ENCODE data around the gene STK32B.
A peak's percentile ranks its signal among the peaks of the same experiment; 100 is the strongest.
"Not testable (repeated sequence)": the region's sequence is repeated elsewhere in the genome, so short reads cannot be mapped to it uniquely, and the experiment has no call there.

Gene STK32B

DNA sequence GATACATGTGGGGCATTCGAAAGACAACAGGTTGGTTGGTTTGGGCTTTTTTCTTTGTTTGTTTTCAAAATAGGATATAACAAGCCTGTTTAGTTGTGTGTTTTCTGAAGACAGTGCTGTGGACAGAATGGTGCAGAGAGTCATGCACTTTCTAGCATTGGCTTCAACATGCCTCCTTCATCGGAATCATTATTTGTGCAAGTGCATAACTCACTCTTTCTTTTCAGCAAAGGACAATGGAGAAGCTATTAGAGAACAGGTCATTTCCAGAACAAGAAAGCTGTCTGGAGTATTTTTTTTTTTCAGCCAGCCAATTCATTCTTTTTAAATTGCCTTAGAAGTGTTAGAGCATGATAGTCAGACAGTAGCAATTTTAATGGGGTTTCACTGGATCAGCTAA, 225.8 kb downstream of the STK32B start:
- DNase-seq (ENCODE audit: low read depth, low spot score): no peak
- no peak overlapping the region for H3K4me3 ChIP-seq (ENCODE audit: low read length)

DNA sequence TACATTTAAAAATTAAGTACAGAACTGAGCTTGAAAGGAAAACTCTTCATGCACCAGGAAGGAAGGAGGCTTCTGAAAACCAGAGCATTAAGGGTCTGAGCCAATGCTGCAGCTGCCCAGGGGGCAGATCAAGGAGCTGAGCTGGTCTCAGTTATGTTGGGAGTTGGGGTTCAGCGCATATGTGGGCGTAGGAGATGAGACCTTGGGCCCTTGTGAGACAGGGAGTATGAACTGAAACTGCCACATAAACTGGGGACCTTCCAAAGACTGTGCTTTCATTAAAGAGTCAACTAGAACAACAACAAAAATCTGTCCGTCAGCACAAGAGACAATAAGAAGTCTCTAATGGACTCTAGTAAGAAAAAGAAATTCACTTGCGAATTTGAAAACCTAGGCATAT, 226.9 kb downstream of the STK32B start:
- no peak overlapping the region for H3K4me3 ChIP-seq (ENCODE audit: low read length)
- DNase-seq (ENCODE audit: low read depth, low spot score): no peak

DNA sequence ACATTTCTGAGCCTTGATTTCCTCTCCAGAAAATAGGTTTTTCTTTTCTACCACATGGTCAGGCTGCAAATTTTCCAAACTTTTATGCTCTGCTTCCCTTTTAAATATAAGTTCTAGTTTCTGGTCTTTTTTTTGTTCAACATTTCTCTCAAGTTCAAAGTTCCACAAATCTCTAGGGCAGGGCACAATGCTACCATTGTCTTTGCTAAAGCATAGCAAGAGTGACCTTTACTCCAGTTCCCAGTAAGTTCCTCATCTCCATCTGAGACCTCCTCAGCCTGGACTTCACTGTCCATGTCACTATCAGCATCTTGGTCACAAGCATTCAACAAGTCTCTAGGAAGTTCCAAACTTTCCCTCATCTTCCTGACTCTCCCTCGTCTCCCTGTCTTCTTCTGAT, 228.8 kb downstream of the STK32B start:
- DNase-seq (ENCODE audit: low read depth, low spot score); H3K4me3 ChIP-seq (ENCODE audit: low read length): not testable (repeated sequence)

DNA sequence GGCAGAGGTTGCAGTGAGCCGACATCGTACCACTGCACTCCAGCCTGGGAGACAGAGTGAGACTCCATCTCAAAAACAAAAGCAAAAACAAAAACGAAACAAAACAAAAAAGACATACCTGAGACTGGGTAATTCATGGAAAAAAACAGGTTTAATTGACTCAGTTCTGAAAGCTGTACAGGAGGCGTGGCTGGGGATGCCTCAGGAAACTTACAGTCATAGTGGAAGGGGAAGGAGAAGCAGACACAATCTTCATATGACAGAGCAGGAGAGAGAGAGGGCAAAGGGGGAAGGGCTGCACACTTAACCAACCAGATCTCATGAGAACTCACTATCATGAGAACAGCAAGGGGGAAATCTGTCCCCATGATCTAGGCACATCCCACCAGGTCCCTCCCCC, 229.5 kb downstream of the STK32B start:
- H3K4me3 ChIP-seq (ENCODE audit: low read length): no peak overlapping the region
- no peak for DNase-seq (ENCODE audit: low read depth, low spot score)

DNA sequence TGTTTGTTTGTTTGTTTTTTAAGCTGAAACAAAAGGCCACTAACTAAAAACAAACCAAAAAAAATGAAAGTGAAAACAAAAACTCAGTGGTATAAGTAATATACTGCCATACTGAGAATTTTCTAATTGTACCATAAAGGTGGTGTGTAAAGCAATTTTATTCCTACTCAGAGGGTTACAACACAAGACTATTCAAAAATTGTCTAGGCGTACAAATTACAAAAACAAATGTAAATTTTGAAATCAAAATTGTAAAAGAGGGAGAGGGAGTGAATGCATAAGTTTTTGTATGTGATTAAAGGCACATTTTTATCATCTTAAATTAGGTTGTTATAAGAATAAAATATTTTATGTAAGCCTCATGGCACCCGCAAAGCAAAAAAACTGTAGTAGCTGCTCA, 232.6 kb downstream of the STK32B start:
- no peak for DNase-seq (ENCODE audit: low read depth, low spot score)
- H3K4me3 ChIP-seq (ENCODE audit: low read length): no peak overlapping the region

GRCh38 chr4:5284517-5284916, 233.2 kb downstream of the STK32B start:
- no peak for DNase-seq (ENCODE audit: low read depth, low spot score)

DNA sequence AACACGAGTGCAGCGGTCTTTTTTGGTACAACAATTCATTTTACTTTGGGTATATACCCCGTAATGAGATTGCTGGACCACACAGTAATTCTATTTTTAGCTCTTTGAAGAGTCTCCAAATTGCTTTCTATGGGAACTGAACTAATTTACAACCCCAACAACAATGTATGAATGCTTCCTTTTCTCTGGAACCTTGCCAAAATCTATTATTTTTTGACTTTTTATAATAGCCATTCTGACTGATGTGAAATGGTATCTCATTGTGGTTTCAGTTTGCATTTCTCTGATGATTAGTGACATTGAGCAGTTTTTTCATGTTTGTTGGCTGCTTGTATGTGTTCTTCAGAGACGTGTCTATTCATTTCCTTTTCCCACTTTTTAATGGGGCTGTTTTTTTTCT, 240.8 kb downstream of the STK32B start:
- no peak for DNase-seq (ENCODE audit: low read depth, low spot score)
- no peak overlapping the region for H3K4me3 ChIP-seq (ENCODE audit: low read length)

More at GRCh38 chr4:5284517-5284916, 233.2 kb downstream of the STK32B start:
- no peak overlapping the region for H3K4me3 ChIP-seq (ENCODE audit: low read length)

GRCh38 chr4:5298000-5298787, 246.9 kb downstream of the STK32B start:
- not testable (repeated sequence) for H3K4me3 ChIP-seq (ENCODE audit: low read length); DNase-seq (ENCODE audit: low read depth, low spot score)

GRCh38 chr4:5300283-5300682, 249.0 kb downstream of the STK32B start:
- DNase-seq (ENCODE audit: low read depth, low spot score): no peak

GRCh38 chr4:5307928-5308327, 256.6 kb downstream of the STK32B start:
- no peak overlapping the region for H3K4me3 ChIP-seq (ENCODE audit: low read length)
- DNase-seq (ENCODE audit: low read depth, low spot score): no peak

More at GRCh38 chr4:5300283-5300682, 249.0 kb downstream of the STK32B start:
- no peak overlapping the region for H3K4me3 ChIP-seq (ENCODE audit: low read length)

GRCh38 chr4:5322321-5322720, 271.0 kb downstream of the STK32B start:
- no peak overlapping the region for H3K4me3 ChIP-seq (ENCODE audit: low read length)
- no peak for DNase-seq (ENCODE audit: low read depth, low spot score)

- no peak for DNase-seq (ENCODE audit: low read depth, low spot score)
- H3K4me3 ChIP-seq (ENCODE audit: low read length): no peak overlapping the region
Measured at GRCh38 chr4:5330339-5330989, 279.2 kb downstream of the STK32B start.

DNA sequence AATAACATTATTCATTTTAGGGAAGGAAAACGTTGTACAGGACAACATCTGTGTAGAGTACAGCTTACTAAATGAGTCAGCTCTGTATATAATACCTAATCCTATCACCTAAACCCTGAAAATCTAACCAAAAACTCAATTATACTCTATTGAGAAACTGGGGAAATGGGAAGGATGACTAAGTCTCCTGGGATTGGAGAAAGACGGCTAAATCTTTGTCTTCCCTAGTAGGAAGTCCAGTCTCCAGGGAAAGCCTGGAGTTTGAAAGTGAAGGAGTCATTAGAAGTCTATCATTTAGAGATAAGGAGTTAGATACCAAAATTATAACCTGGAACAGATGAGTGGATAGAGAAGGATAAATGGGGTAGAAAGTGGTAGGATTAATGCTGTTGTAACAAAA, 286.5 kb downstream of the STK32B start:
- no peak overlapping the region for H3K4me3 ChIP-seq (ENCODE audit: low read length)
- no peak for DNase-seq (ENCODE audit: low read depth, low spot score)

DNA sequence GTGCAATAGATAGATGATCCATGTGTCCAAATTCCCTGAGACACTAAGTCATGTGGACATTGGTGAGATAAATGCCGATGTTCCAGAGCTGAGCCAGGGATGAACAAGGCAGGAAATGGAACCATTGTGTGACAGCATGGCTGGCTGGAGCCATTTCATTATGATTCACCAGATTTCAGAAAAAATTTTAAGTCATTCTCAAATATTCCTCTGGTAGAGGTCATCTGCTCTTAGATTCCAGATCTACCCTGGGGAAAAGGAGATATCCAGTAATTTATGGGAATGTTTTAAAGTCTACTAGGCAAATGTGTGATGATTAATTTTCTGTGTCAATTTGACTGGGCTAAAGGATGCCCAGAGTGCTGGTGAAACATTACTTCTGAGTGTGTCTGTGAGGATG, 287.3 kb downstream of the STK32B start:
- DNase-seq (ENCODE audit: low read depth, low spot score): no peak

DNA sequence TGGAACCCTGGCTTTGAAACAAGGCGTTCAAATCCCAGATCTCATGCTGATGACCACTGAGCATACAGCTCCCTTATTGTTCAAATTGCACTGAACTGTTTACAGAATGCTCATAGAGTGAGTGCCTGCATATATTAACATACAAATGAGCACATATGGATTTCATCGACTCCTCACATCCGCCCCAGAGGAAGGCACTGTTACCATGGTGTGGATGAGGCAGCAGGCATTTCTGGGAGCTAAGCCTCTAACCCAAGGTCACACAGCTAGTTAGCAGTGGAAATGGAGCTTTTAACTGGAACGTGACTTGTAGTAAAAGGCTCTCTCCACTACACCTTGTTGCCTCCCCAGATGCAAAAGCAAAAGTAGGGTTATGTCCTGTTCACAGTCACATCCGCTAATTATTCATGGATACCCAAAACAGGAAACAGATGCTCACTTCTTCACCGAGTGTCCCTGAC, 289.7 kb downstream of the STK32B start:
- peak; percentile 26 for DNase-seq (ENCODE audit: low read depth, low spot score)
- H3K4me3 ChIP-seq (ENCODE audit: low read length): no peak overlapping the region

More for the DNA sequence above, 287.3 kb downstream of the STK32B start:
- no peak overlapping the region for H3K4me3 ChIP-seq (ENCODE audit: low read length)

DNA sequence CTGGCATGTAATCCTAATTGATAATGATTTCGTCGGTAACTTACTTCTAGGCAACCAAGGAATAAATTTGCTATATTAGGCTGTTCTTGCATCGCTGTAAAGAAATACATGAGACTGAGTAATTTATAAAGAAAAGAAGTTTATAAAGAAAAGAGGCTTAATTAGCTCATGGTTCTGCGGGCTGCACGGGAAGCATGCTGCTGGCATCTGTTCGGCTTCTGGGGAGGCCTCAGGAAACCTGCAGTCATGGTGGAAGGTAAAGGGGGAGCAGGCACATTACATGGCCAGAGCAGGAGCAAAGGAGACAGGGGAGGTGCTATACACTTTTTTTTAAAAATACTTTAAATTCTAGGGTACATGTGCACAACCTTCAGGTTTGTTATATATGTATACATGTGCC, 290.2 kb downstream of the STK32B start:
- H3K4me3 ChIP-seq (ENCODE audit: low read length): no peak overlapping the region
- DNase-seq (ENCODE audit: low read depth, low spot score): no peak

DNA sequence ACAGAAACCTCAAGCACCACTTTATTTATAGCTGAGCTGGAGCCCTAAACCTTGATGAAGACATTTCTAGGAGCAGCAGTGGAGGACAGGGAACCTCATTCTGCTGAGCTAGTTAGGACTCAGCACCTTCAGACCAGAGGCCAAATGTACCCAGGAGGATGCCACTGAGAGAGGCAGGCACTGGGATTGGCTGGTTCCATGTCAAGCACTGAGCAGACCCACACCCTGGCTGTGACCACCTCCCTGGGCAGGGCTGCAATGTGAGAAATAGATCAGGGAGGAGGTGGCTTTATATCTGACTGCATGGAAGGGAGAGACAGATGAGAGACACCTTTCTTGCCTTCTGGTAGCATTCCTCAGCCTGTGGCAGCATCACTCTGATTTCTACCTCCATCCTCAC, 304.6 kb downstream of the STK32B start:
- no peak for DNase-seq (ENCODE audit: low read depth, low spot score)
- no peak overlapping the region for H3K4me3 ChIP-seq (ENCODE audit: low read length)

DNA sequence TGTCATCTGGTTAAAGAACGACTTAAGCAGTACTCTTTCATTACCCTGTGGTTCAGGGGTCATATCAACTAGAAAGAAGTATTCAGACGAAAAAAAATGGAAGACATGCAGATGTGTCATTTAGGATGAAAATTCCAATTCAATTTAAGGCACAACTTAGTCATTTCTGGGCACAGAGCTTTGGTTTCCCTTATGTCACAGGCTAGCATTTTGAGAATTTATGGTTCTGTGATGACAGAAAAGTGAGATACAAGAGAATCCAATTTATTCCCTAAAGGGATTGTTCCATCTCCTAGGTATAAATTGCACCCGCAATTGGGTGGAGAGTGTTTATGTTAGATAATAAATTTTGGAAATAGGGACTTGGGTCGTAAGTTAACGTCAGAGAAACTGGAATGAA, 306.6 kb downstream of the STK32B start:
- no peak for DNase-seq (ENCODE audit: low read depth, low spot score)

DNA sequence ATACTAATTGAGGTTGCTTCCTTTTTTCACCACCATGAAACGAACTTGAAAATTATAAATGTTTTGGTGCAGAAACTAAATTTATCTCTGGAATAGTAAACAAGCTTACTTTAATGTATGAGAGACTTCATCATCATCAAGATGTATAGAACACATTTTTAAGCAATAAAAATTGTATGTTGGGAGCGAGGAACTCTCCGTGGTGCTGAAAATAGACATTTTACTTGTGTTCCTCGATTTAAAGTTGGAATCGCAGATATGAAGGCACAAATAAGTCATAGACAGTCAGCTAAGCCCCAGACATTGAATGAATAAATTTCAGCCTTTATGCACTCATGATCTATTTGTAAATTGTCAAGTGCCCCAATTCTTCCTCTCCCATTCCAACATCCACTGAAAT, 310.7 kb downstream of the STK32B start:
- H3K4me3 ChIP-seq (ENCODE audit: low read length): no peak overlapping the region
- DNase-seq (ENCODE audit: low read depth, low spot score): peak; percentile 32

More for the DNA sequence above, 306.6 kb downstream of the STK32B start:
- H3K4me3 ChIP-seq (ENCODE audit: low read length): no peak overlapping the region

- DNase-seq (ENCODE audit: low read depth, low spot score): no peak
- H3K4me3 ChIP-seq (ENCODE audit: low read length): no peak overlapping the region
Measured at GRCh38 chr4:5364406-5364805, 313.1 kb downstream of the STK32B start.
